Activated B cell treated with CpG ODN at 0.5 μM for 24 hours (primary cell): ENCODE results near the gene TUT1. TPM values are rescaled to one million over a fixed set of nuclear protein-coding genes. Genes with fewer than 3 reads are reported as not detected.
"Not testable (repeated sequence)": the region's sequence is repeated elsewhere in the genome, so short reads cannot be mapped to it uniquely, and the experiment has no call there.

Experiments used
- ATAC-seq: fragments of 200-7000 bp; cut with Tn5 transposase; one replicate; pipeline ENCODE4 v1.10.0; 2021; ENCODE audit warnings: low read depth, mild to moderate bottlenecking, moderate library complexity
- CTCF ChIA-PET: fragments of 350-600 bp; sonication (Branson Sonifier 250); formaldehyde crosslinking; loops from one replicate; lab custom pipeline; 2021; ENCODE audit warnings: antibody characterized with exemption; lab: Charles Lee
- POLR2A ChIA-PET: fragments of 350-600 bp; sonication (Branson Sonifier 250); formaldehyde crosslinking; loops from one replicate; lab custom pipeline; 2021; ENCODE audit warnings: antibody characterized with exemption; lab: Charles Lee
- DNase-seq: peaks from one replicate; pipeline ENCODE4 v3.0.0; 2022
- H3K27ac Mint-ChIP-seq: one replicate; pipeline ENCODE4 v1.8.0; 2020; ENCODE audit warnings: mixed read lengths
- H3K27me3 Mint-ChIP-seq: one replicate; pipeline ENCODE4 v1.8.0; 2021; ENCODE audit warnings: mixed read lengths
- H3K36me3 Mint-ChIP-seq: one replicate; pipeline ENCODE4 v1.8.0; 2021; ENCODE audit warnings: low read depth, mixed read lengths
- H3K4me1 Mint-ChIP-seq: one replicate; pipeline ENCODE4 v1.8.0; 2021; ENCODE audit warnings: mixed read lengths
- H3K4me3 Mint-ChIP-seq: one replicate; pipeline ENCODE4 v1.8.0; 2020; ENCODE audit warnings: mild to moderate bottlenecking, mixed read lengths
- H3K9me3 Mint-ChIP-seq: one replicate; pipeline ENCODE4 v1.8.0; 2020; ENCODE audit warnings: mixed read lengths
- CTCF ChIP-seq: fragments of 200-600 bp; IDR thresholded peaks from one replicate; pipeline ENCODE4 v1.8.0; 2022; ENCODE audit warnings: antibody characterized with exemption, mild to moderate bottlenecking
- intact Hi-C: fragments of 100-400 bp; cut with micrococcal nuclease; formaldehyde crosslinking; loops from one replicate; pipeline ENCODE4 v1.15.1; 2024
- total RNA-seq: library from RNA; stranded (reverse); gene quantifications from 2 replicates; pipeline ENCODE4 v1.2.3, GENCODE V29; 2022

The TUT1 gene
- total RNA-seq, 1 donor from 2014 or later: 30.9 TPM

- Mint-ChIP-seq H3K4me3 (peak overlapping the region; percentile 69), H3K27me3 (no peaks in the 10 kb centered on the region), H3K27ac (peak overlapping the region; percentile 99), H3K36me3 (peaks cover 8% of the 10 kb centered on the region), H3K9me3 (no peaks in the 10 kb centered on the region), H3K4me1 (peaks cover 84% of the 10 kb centered on the region)
- no peak for DNase-seq
- POLR2A ChIA-PET: interaction anchor here (0.7 to 7.4 kb wide), 12 partner anchors 12 to 904 kb away, joined by 3 to 183 read pairs (median 10); partner anchors contain the start of genes C11orf98, CSKMT, EEF1G and HNRNPUL2
- no peak for TF ChIP-seq CTCF
- CTCF ChIA-PET: interaction anchor here (0.9 to 11.9 kb wide), 3 partner anchors 11 to 159 kb away, joined by 3 to 192 read pairs (median 11); no protein-coding TSS in a partner anchor
- intact Hi-C loops: loop anchor here (5.0 to 10.0 kb wide), 4 partner anchors 586 to 1641 kb away; partner anchors contain the start of genes FTH1 and TMEM109
- peak; percentile 16 for ATAC-seq
Measured at GRCh38 chr11:62553080-62553838, 38.1 kb downstream of the TUT1 start.

- ChIA-PET CTCF (interaction anchor here (0.9 to 11.9 kb wide), 5 partner anchors 8 to 158 kb away, joined by 3 to 192 read pairs (median 5); partner anchors contain the start of gene EEF1G), POLR2A (interaction anchor here (0.6 to 7.4 kb wide), 30 partner anchors 12 to 1191 kb away, joined by 3 to 183 read pairs (median 6); partner anchors contain the start of genes B3GAT3, BSCL2, C11orf98 and CSKMT)
- H3K4me1 Mint-ChIP-seq: peaks cover 83% of the 10 kb centered on the region
- H3K27ac Mint-ChIP-seq: peak overlapping the region; percentile 99
- H3K36me3 Mint-ChIP-seq: peaks cover 6% of the 10 kb centered on the region
- no peaks in the 10 kb centered on the region for H3K9me3 Mint-ChIP-seq
- peak overlapping the region; percentile 69 for H3K4me3 Mint-ChIP-seq
- ATAC-seq (no peak), DNase-seq (no peak)
- TF ChIP-seq CTCF: no peak
- H3K27me3 Mint-ChIP-seq: no peaks in the 10 kb centered on the region
- intact Hi-C loops: loop anchor here (5.0 to 10.0 kb wide), 4 partner anchors 585 to 1640 kb away; partner anchors contain the start of genes FTH1 and TMEM109
Measured at GRCh38 chr11:62552485-62553079, 38.7 kb downstream of the TUT1 start.

GRCh38 chr11:62550478-62550877 lies 40.8 kb downstream of the TUT1 start:
- not testable (repeated sequence) for H3K27me3 Mint-ChIP-seq, DNase-seq, H3K4me3 Mint-ChIP-seq, H3K9me3 Mint-ChIP-seq, H3K36me3 Mint-ChIP-seq, ATAC-seq
- POLR2A ChIA-PET: interaction anchor here (0.6 to 7.4 kb wide), 10 partner anchors 10 to 586 kb away, joined by 3 to 183 read pairs (median 4); partner anchors contain the start of genes C11orf98, CSKMT, EEF1G and MTA2
- peaks cover 68% of the 10 kb centered on the region for H3K4me1 Mint-ChIP-seq
- CTCF ChIA-PET: interaction anchor here (2.1 to 11.9 kb wide), 2 partner anchors 8 to 126 kb away, joined by 13 to 192 read pairs; no protein-coding TSS in a partner anchor
- intact Hi-C loops: loop anchor here (5.0 to 10.0 kb wide), 4 partner anchors 583 to 1638 kb away; partner anchors contain the start of genes FTH1 and TMEM109
- H3K27ac Mint-ChIP-seq: peak overlapping the region; percentile 99

GRCh38 chr11:62548545-62549335 lies 42.6 kb downstream of the TUT1 start:
- POLR2A ChIA-PET: interaction anchor here (2.5 to 7.4 kb wide), 2 partner anchors 8 to 9 kb away, joined by 22 to 183 read pairs; no protein-coding TSS in a partner anchor
- no peak overlapping the region for H3K27ac Mint-ChIP-seq
- no peaks in the 10 kb centered on the region for H3K9me3 Mint-ChIP-seq
- H3K4me3 Mint-ChIP-seq: no peak overlapping the region
- ATAC-seq (no peak), DNase-seq (no peak)
- no peak for TF ChIP-seq CTCF
- no peaks in the 10 kb centered on the region for H3K27me3 Mint-ChIP-seq
- peaks cover 10% of the 10 kb centered on the region for H3K36me3 Mint-ChIP-seq
- intact Hi-C loops: no loop called here
- H3K4me1 Mint-ChIP-seq: peaks cover 64% of the 10 kb centered on the region
- CTCF ChIA-PET: interaction anchor here (11.6 kb wide), 1 partner anchor 125 kb away, joined by 159 read pairs; no protein-coding TSS in a partner anchor
